Keratinocyte (primary cell): ENCODE data around the gene MAP3K4. TPM values are rescaled to one million over a fixed set of nuclear protein-coding genes. Genes with fewer than 3 reads are reported as not detected.

Source experiments
- DNase-seq: peaks from one replicate; pipeline ENCODE4 v3.0.0-alpha.2; 2011; ENCODE audit warnings: low read depth, missing footprints, low spot score
- FAIRE-seq: peaks from 2 replicates; lab custom pipeline; 2011; peaks lifted over from hg19 to GRCh38; lab: Jason Lieb, UNC
- H2AFZ ChIP-seq: 2 replicates; pipeline ENCODE4 v1.6.0; 2012; ENCODE audit warnings: low read length, control low read depth, inconsistent platforms; ENCODE audit not compliant: control insufficient read depth
- H3K27ac ChIP-seq: 2 replicates; pipeline ENCODE4 v1.5.1; 2011; ENCODE audit warnings: low read length; ENCODE audit not compliant: control insufficient read depth, insufficient read depth
- H3K27me3 ChIP-seq: 3 replicates; pipeline ENCODE4 v1.6.0; 2011; ENCODE audit warnings: low read length; ENCODE audit not compliant: control insufficient read depth, insufficient read depth; ENCODE audit errors: extremely low read depth
- H3K36me3 ChIP-seq, 2 experiments: 2 replicates in 1 of 2; 3 replicates in 1 of 2; pipeline ENCODE4 v1.5.1; 2011; ENCODE audit warnings: low read length in 2 of 2, mild to moderate bottlenecking in 1 of 2; ENCODE audit not compliant: control insufficient read depth in 2 of 2, insufficient read depth in 2 of 2; ENCODE audit errors: extremely low read depth in 1 of 2
- H3K4me1 ChIP-seq: 3 replicates; pipeline ENCODE4 v1.5.1; 2011; ENCODE audit warnings: low read length; ENCODE audit not compliant: control insufficient read depth, insufficient read depth; ENCODE audit errors: extremely low read depth
- H3K4me2 ChIP-seq: 3 replicates; pipeline ENCODE4 v1.6.0; 2011; ENCODE audit warnings: low read depth, low read length; ENCODE audit not compliant: control insufficient read depth, insufficient read depth; ENCODE audit errors: extremely low read depth
- H3K4me3 ChIP-seq, 3 experiments: fragments of 200-600 bp in 1 of 3; sonication (generic) in 1 of 3; 2 replicates in 2 of 3; 3 replicates in 1 of 3; pipeline ENCODE4 v1.5.1; 2011 to 2016; ENCODE audit warnings: low read length in 3 of 3, mild to moderate bottlenecking in 3 of 3, control low read depth in 2 of 3, inconsistent platforms in 1 of 3, low read depth in 1 of 3, mixed read lengths in 1 of 3, mixed run types in 1 of 3, moderate library complexity in 1 of 3; ENCODE audit not compliant: control insufficient read depth in 2 of 3, insufficient read depth in 2 of 3; ENCODE audit errors: extremely low read depth in 1 of 3
- H3K79me2 ChIP-seq: 2 replicates; pipeline ENCODE4 v1.6.0; 2012; ENCODE audit warnings: low read length; ENCODE audit not compliant: control insufficient read depth, insufficient read depth
- H3K9ac ChIP-seq: 3 replicates; pipeline ENCODE4 v1.6.0; 2011; ENCODE audit warnings: low read length; ENCODE audit not compliant: control insufficient read depth, insufficient read depth; ENCODE audit errors: extremely low read depth
- H3K9me1 ChIP-seq: 3 replicates; pipeline ENCODE4 v1.6.0; 2011; ENCODE audit warnings: low read length; ENCODE audit not compliant: control insufficient read depth, insufficient read depth; ENCODE audit errors: extremely low read depth
- H3K9me3 ChIP-seq: 2 replicates; pipeline ENCODE4 v1.5.1; 2012; ENCODE audit warnings: low read depth, low read length; ENCODE audit not compliant: control insufficient read depth
- H4K20me1 ChIP-seq: 3 replicates; pipeline ENCODE4 v1.6.0; 2011; ENCODE audit warnings: low read length; ENCODE audit not compliant: control insufficient read depth, insufficient read depth; ENCODE audit errors: extremely low read depth
- CTCF ChIP-seq, 3 experiments: IDR thresholded peaks in 1 of 3; conservative IDR thresholded peaks in 1 of 3; optimal IDR thresholded peaks in 1 of 3; 2 replicates in 2 of 3; 3 replicates in 1 of 3; pipeline versions ENCODE3 to v1.5.1; 2011; ENCODE audit warnings: low read length in 3 of 3, mild to moderate bottlenecking in 3 of 3, moderate library complexity in 2 of 3, control low read depth in 1 of 3, inconsistent platforms in 1 of 3; ENCODE audit not compliant: insufficient read depth in 2 of 3; ENCODE audit errors: extremely low read depth in 1 of 3
- EZH2 ChIP-seq: IDR thresholded peaks from one replicate; pipeline ENCODE4 v1.6.1; 2012; ENCODE audit warnings: inconsistent platforms, mild to moderate bottlenecking, low read length, moderate library complexity
- dilution Hi-C: fragments of 300-500 bp; cut with MboI; formaldehyde crosslinking; loops from one replicate; pipeline ENCODE4 v1.7.0; 2020; ENCODE audit warnings: low sequenced_read_pairs; ENCODE audit not compliant: extremely low pct_ligation_motif_present
- polyA plus RNA-seq, 5 experiments: library from polyadenylated mRNA; depleted of rRNA in 3 of 5; stranded (reverse) in 3 of 5; stranded (forward) in 1 of 5; unstranded in 1 of 5; fragments of >200 nt; gene quantifications; 1 replicate in 1 of 5; 2 replicates in 3 of 5; 3 replicates in 1 of 5; pipeline versions ENCODE4 v1.2.1 to v1.2.3, GENCODE V29; 2011 to 2012; ENCODE audit warnings: missing spikeins in 2 of 5, low read depth in 1 of 5, low replicate concordance in 1 of 5

MAP3K4 gene
- polyA plus RNA-seq, 1 donor (not counting 4 experiments of a cell fraction or from before 2014, with no cell fraction given), result 12.8 TPM

GRCh38 chr6:161058741-161059140, 67.2 kb downstream of the MAP3K4 start:
- peaks cover 14% of the 10 kb centered on the region for H3K4me1 ChIP-seq
- no peaks in the 10 kb centered on the region for H3K27me3 ChIP-seq
- H2AFZ ChIP-seq, result no peak overlapping the region
- DNase-seq, result no peak
- dilution Hi-C loops, result no loop called here
- TF ChIP-seq CTCF (optimal IDR thresholded peaks at IDR 0.05 in 1 of 3, IDR thresholded peaks at IDR 0.05 in 1 of 3, conservative IDR thresholded peaks at IDR 0.05 in 1 of 3; ENCODE audit: extremely low read depth in 1 of 3, insufficient read depth in 2 of 3, low read length in 3 of 3) (no peak), EZH2 (no peak)
- H3K36me3 ChIP-seq, result no peaks in the 10 kb centered on the region
- no peak overlapping the region for H3K4me3 ChIP-seq
- H3K79me2 ChIP-seq, result peaks cover 11% of the 10 kb centered on the region
- no peak overlapping the region for H3K9ac ChIP-seq
- no peaks in the 10 kb centered on the region for H3K9me3 ChIP-seq
- no peak overlapping the region for H3K27ac ChIP-seq
- no peak overlapping the region for H3K4me2 ChIP-seq
- no peaks in the 10 kb centered on the region for H3K9me1 ChIP-seq
- no peak for FAIRE-seq
- H4K20me1 ChIP-seq, result no peaks in the 10 kb centered on the region

- H3K9me3 ChIP-seq, result no peaks in the 10 kb centered on the region
- no peaks in the 10 kb centered on the region for H3K36me3 ChIP-seq
- H3K27ac ChIP-seq, result no peak overlapping the region
- H4K20me1 ChIP-seq, result no peaks in the 10 kb centered on the region
- H3K79me2 ChIP-seq, result peaks cover 16% of the 10 kb centered on the region
- FAIRE-seq (no peak), DNase-seq (no peak)
- H3K4me2 ChIP-seq, result no peak overlapping the region
- H2AFZ ChIP-seq, result no peak overlapping the region
- dilution Hi-C loops, result no loop called here
- H3K27me3 ChIP-seq, result no peaks in the 10 kb centered on the region
- H3K4me1 ChIP-seq, result peaks cover 16% of the 10 kb centered on the region
- TF ChIP-seq EZH2 (no peak), CTCF (optimal IDR thresholded peaks at IDR 0.05 in 1 of 3, IDR thresholded peaks at IDR 0.05 in 1 of 3, conservative IDR thresholded peaks at IDR 0.05 in 1 of 3; ENCODE audit: extremely low read depth in 1 of 3, insufficient read depth in 2 of 3, low read length in 3 of 3) (no peak)
- H3K4me3 ChIP-seq, result no peak overlapping the region
- H3K9me1 ChIP-seq, result no peaks in the 10 kb centered on the region
- no peak overlapping the region for H3K9ac ChIP-seq
Observed at GRCh38 chr6:161061576-161061975, 70.0 kb downstream of the MAP3K4 start.
